Left lung (tissue), 10 donors: Measurements from ENCODE around the gene DYNLT2. TPM values are rescaled to one million over a fixed set of nuclear protein-coding genes. Genes with fewer than 3 reads are reported as not detected.

Source experiments
- ATAC-seq: fragments of 200-7000 bp; cut with Tn5 transposase; one replicate; pipeline ENCODE4 v1.9.1; 2020; ENCODE audit warnings: moderate library complexity
- DNase-seq, 4 donors: peaks; one replicate each; pipeline ENCODE4 v3.0.0-alpha.2; 2013 to 2020
- H3K27ac ChIP-seq, 2 donors: fragments of 200-600 bp; sonication (generic) in 1 of 2; one replicate each; pipeline versions ENCODE4 v1.5.0 to v1.8.0; 2020 to 2021
- H3K27me3 ChIP-seq, 2 donors: fragments of 200-600 bp; sonication (generic) in 1 of 2; one replicate each; pipeline versions ENCODE4 v1.5.0 to v1.8.0; 2020 to 2021
- H3K36me3 ChIP-seq, 2 donors: fragments of 200-600 bp; sonication (generic) in 1 of 2; one replicate each; pipeline versions ENCODE4 v1.5.0 to v1.8.0; 2020 to 2021
- H3K4me1 ChIP-seq, 2 donors: fragments of 200-600 bp; one replicate each; pipeline ENCODE4 v1.8.0; 2021
- H3K4me3 ChIP-seq, 2 donors: fragments of 200-600 bp; sonication (generic) in 1 of 2; one replicate each; pipeline versions ENCODE4 v1.5.0 to v1.8.0; 2020 to 2021; ENCODE audit warnings: mild to moderate bottlenecking in 1 of 2
- H3K9me3 ChIP-seq, 2 donors: fragments of 200-600 bp; sonication (generic) in 1 of 2; one replicate each; pipeline versions ENCODE4 v1.5.0 to v1.8.0; 2020 to 2021
- CTCF ChIP-seq, 2 donors: fragments of 200-600 bp; sonication (generic) in 1 of 2; IDR thresholded peaks; one replicate each; pipeline versions ENCODE4 v1.5.0 to v1.8.0; 2021; ENCODE audit warnings: antibody characterized with exemption in 2 of 2
- intact Hi-C, 2 donors: fragments of 100-400 bp; cut with DNase I; formaldehyde crosslinking; loops; one replicate each; pipeline versions ENCODE4 v1.11.2 to v1.14.2; 2022
- polyA plus RNA-seq, 6 donors: library from polyadenylated mRNA; unstranded; fragments of 120-200 nt; gene quantifications; one replicate each; pipeline ENCODE4 v1.2.1, GENCODE V29; 2013; ENCODE audit not compliant: insufficient read length in 6 of 6
- total RNA-seq, 2 donors: library from RNA; stranded (reverse); fragmentation: NEBNext Ultra II Directional; extraction: Animal tissue kit (Norgen Biotek cat#: 25700); gene quantifications; one replicate each; pipeline ENCODE4 v1.2.1, GENCODE V29; 2021
- donor health status: DM: no; HTN: yes; CAD: no.
- donor health status: DM: no; HTN: no; CAD: no.

The DYNLT2 gene
- total and polyA plus RNA-seq, 8 donors: 1.4 to 10.6 (median 6.1) TPM

DNA sequence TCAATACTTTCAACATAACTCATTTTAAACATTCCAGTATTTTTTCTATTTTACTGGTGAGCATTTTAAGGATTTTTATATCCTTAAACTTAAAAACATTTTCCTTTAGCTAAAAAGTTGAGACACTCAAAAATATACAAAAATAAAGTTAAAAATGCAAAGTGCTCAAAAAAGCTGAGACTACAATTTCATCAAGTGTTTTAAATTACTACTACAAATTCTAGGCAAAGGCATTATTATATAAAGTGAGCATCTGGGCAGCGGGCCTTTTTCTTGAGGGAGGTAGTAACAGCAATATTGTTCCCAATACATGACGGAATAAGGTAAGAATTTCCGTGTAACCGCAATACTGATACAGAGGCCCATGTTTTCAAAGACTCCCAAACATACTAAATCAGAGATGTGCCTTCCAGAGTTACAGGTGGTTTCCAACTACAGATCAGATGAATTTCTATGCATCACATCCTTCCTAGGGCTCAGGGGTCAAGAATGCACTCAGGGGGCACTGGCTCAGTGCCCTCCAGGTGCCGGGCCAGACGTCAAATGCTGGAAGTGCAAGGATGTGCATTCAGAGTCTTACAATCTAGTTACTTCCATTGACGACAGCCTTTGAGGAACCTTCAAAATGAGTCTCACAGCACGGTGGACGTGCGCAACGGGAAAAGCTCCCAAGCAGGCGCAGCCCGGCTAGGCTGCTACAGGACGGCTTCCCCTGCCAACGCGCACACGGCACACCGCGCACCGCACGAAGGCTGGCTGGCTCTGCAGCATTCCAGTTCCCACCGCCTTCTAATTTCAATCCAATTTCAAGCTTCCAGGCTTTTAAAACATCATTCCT lies 28.8 kb downstream of the DYNLT2 start:
- intact Hi-C loops: no loop called here
- peak overlapping the region; percentile 84 to 86 for H3K27ac ChIP-seq
- DNase-seq: peak in 3 of 4 donors; percentile 51 to 82 (median 58)

DNA sequence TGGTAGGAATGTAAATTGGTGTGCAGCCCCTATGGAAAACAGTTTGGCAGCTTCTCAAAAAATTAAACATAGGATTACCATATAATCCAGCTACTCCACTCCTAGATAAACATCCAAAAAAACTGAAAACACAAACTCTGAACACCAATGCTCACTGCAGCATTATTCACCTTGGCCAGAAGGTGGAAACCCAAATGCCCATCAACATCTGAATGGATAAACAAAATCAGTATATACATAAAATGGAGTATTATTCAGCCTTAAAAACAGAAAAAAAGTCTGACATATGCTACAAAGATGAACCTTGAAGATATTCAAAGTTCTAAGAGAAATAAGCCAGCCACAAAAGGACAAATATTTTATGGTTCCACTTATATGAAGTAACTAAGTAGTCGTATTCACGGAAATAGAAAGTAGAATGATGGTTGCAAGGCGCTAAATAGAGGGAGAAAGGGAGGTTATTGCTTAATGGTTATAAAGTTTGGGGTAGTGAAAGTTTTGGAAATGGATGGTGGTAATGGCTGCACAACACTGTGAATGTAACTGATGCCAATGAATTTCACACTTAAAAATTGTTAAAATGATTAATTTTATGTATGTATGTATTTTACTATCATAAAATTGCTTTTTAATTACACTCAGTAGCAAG lies 31.0 kb downstream of the DYNLT2 start:
- H3K4me3 ChIP-seq: no peak overlapping the region
- H3K4me1 ChIP-seq: peaks cover 4 to 30% of the 10 kb centered on the region in 2 donors
- intact Hi-C loops: no loop called here
- DNase-seq: no peak
- peaks cover 0 to 11% of the 10 kb centered on the region in 2 donors for H3K36me3 ChIP-seq
- ATAC-seq: no peak
- H3K9me3 ChIP-seq: no peaks in the 10 kb centered on the region
- no peak overlapping the region for H3K27ac ChIP-seq
- peaks cover 0 to 6% of the 10 kb centered on the region in 2 donors for H3K27me3 ChIP-seq
- TF ChIP-seq CTCF (IDR thresholded peaks at IDR 0.05): no peak

More for the DNA sequence above, 28.8 kb downstream of the DYNLT2 start:
- H3K36me3 ChIP-seq: no peaks in the 10 kb centered on the region
- no peaks in the 10 kb centered on the region for H3K9me3 ChIP-seq
- H3K27me3 ChIP-seq: peaks cover 0 to 6% of the 10 kb centered on the region in 2 donors
- H3K4me3 ChIP-seq: peak overlapping the region; percentile 52 to 64
- ATAC-seq: peak; percentile 71
- H3K4me1 ChIP-seq: peaks cover 4 to 36% of the 10 kb centered on the region in 2 donors
- no peak for TF ChIP-seq CTCF (IDR thresholded peaks at IDR 0.05)

- Histone ChIP-seq H3K9me3 (no peaks in the 10 kb centered on the region), H3K27ac (no peak overlapping the region), H3K36me3 (peaks cover 0 to 23% of the 10 kb centered on the region in 2 donors), H3K4me1 (peaks cover 4 to 22% of the 10 kb centered on the region in 2 donors), H3K27me3 (no peaks in the 10 kb centered on the region), H3K4me3 (no peak overlapping the region)
- intact Hi-C loops: no loop called here
- no peak for TF ChIP-seq CTCF (IDR thresholded peaks at IDR 0.05)
- ATAC-seq: no peak
- DNase-seq: no peak
Measured at GRCh38 chr6:169719117-169719516, 32.3 kb downstream of the DYNLT2 start.

DNA sequence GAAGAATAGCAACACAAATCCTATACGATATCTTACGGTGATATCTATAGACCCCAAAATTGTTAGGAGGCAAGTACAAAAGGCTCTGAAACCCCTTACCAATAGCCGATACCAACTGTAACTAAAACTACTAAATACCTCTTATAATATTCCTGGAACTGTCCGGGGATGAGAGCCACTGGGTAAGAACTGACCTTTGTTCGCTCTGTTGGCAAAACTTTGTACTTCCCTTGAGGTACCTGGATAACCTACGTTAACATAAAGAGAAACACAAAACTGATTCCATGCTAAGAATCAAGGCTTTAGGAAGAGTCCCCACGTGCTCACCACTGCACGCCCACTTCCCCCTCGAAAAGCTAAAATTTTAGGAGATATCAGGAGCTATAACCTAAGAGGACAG lies 36.8 kb downstream of the DYNLT2 start:
- H3K36me3 ChIP-seq: peaks cover 0 to 64% of the 10 kb centered on the region in 2 donors
- no peaks in the 10 kb centered on the region for H3K4me1 ChIP-seq
- no peaks in the 10 kb centered on the region for H3K27me3 ChIP-seq
- H3K27ac ChIP-seq: no peak overlapping the region
- H3K9me3 ChIP-seq: no peaks in the 10 kb centered on the region
- DNase-seq: no peak
- intact Hi-C loops: no loop called here
- ATAC-seq: no peak
- no peak for TF ChIP-seq CTCF (IDR thresholded peaks at IDR 0.05)
- H3K4me3 ChIP-seq: no peak overlapping the region

GRCh38 chr6:169714178-169714577 lies 37.2 kb downstream of the DYNLT2 start:
- no peak for DNase-seq
- TF ChIP-seq CTCF (IDR thresholded peaks at IDR 0.05): no peak
- no peak overlapping the region for H3K4me3 ChIP-seq
- ATAC-seq: no peak
- H3K4me1 ChIP-seq: no peaks in the 10 kb centered on the region
- no peaks in the 10 kb centered on the region for H3K27me3 ChIP-seq
- intact Hi-C loops: no loop called here
- peaks cover 0 to 64% of the 10 kb centered on the region in 2 donors for H3K36me3 ChIP-seq
- H3K9me3 ChIP-seq: no peaks in the 10 kb centered on the region
- H3K27ac ChIP-seq: no peak overlapping the region
